GM04503 (cell line): ENCODE measurements around the gene MDGA2.
"Not testable (repeated sequence)": the region's sequence is repeated elsewhere in the genome, so short reads cannot be mapped to it uniquely, and the experiment has no call there.

ENCODE experiments used
- DNase-seq: peaks from one replicate; pipeline ENCODE4 v3.0.0-alpha.2; 2012; ENCODE audit warnings: low read depth

MDGA2 gene

DNA sequence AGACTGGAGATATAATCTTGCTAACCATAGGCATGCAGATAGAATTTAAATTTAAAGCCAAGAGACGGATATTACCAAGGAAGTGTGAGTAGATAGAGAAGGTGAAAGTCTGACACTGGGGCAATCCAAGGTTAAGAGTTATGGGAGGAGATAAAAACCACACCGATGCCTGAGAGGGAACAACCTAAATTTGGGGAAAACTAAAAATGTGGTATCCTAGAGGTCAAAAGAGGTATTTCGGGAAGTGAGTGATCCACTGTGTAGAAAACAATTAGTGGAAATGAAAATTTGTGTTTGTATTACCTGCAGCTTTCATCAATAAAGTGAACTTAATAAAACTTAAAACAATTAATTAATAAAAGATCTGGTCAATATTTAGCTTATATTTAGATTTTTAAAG, 754.9 kb downstream of the MDGA2 start:
- DNase-seq, result no peak

DNA sequence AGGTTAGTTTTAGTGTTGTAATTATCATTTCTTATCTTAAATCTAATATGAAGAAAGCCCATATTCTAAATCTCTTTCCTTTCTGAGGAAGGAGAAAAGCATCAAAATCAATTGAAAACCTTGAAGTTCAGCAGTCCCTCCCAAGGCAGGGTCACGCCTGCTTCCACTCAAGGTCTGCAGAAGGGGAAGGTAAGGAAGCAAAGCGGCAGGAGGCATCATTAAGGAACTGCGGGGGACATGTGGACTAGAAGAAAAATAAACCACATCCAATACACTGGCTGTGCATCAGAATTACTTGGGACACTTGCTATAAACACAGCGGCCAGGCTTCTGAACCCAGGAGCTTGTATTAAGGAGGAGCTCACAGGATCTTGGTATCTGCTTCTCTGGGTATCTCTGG, 759.9 kb downstream of the MDGA2 start:
- DNase-seq, result not testable (repeated sequence)

DNA sequence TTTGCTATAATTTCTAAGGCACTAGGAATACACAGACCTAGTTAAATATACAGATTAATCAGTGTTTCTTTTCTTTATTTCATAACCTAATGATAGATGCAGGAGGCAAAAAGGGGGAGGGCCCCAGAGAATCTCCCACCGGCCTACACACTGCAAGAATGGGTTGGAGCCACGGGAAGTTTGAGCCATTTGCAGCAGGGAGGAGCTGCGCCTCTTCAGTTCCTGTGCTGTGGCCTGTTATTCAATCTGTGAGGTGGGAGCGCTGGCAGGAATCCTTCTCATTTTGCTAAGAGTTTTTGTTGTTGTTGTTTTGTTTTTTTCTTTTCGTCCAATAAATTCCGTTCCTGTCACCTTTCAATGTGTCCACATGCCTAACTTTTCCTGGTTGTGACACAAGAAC, 772.6 kb downstream of the MDGA2 start:
- DNase-seq, result no peak

- DNase-seq, result no peak
These were observed 780.9 kb downstream of the MDGA2 start for GRCh38 chr14:46894476-46894875.

DNA sequence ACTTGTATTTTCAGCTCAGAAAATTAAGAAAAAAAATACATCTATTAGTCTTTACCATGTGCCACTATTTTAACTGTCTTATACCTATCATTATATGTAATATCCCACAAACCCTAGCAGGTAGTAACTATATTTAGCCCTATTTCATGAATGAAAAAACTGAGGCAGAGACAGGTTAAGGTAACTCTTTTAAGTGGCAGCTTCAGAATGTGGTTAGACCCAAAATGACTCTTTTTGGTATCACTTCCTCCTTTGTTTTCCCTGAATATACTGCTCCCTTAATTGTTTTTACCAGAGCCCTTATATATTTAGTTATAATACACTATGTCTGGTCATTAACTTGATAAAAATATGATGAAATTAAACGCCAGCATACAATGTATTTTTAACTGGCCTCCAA, 788.3 kb downstream of the MDGA2 start:
- no peak for DNase-seq

DNA sequence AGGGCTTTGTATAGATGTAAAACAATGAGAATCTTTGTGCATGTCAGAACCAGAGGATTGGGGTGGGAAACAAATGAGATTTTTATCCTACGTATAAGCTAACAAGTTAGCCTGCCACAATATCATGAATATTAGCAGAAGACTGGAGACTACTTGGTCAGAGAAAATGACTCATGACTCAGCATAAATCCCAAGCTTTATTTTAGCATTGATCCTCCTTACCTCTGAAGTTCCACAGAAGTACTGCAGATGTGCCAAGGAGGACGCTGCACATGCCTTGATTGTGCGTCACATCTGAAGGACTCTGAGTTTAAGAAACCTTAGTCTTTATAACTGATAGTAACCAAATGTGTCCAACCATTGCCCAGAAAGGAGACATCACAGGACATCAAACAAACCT, 789.8 kb downstream of the MDGA2 start:
- DNase-seq, result no peak

DNA sequence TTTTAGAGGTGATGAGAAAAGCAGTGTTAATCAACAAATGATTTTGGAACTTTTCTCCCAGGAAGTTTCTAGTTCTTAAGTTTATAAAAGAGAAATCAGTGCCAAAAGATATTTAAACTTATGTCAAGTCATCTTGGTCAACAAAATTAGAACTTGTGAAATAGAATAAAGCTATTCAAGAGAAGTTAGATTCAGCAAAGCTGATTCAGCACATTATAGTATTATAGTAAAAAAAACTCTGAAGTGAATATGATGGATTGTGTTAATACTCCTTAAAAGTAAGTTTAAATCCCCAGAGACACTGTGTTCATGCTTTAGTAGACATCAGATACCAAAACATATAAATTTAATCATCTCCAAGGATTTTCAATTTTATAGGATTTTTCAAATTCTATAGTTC, 813.7 kb downstream of the MDGA2 start:
- no peak for DNase-seq

GRCh38 chr14:46840944-46841720, 834.3 kb downstream of the MDGA2 start:
- DNase-seq, result no peak

DNA sequence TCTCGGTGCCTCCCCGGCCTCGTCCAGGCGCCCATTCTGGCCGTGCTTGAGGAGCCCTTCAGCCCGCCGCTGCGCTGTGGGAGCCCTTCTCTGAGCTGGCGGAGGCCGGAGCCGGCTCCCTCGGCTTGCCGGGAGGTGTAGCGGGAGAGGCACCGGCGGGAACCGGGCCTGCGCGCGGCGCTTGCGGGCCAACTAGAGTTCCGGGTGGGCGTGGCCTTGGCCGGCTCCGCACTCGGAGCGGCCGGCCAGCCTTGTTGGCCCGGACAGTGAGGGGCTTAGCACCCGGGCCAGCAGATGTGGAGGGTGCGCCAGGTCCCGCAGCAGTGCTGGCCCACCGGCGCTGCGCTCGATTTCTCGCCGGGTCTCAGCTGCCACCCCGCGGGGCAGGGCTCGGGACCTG, 855.1 kb downstream of the MDGA2 start:
- DNase-seq, result no peak

DNA sequence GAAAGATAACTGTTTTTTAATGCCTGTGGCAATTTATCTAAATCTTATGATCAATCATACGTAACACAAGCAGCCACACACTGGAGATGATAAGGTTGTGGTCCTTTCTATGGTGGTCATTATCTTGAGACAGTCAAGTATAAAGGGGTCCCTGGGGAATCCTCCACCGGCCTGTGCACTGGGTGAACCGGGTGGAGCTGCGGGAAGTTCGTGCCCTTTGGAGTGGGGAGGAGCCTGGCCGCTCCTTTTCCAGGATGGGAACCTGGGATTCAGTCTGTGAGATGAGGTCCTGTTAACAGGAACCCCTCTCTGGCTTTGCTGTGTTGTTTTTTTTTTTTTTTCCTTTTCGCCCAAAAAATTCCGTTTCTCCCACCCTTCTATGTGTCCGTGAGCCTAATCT, 856.3 kb downstream of the MDGA2 start:
- DNase-seq, result no peak

GRCh38 chr14:46818147-46818546, 857.3 kb downstream of the MDGA2 start:
- DNase-seq, result no peak

DNA sequence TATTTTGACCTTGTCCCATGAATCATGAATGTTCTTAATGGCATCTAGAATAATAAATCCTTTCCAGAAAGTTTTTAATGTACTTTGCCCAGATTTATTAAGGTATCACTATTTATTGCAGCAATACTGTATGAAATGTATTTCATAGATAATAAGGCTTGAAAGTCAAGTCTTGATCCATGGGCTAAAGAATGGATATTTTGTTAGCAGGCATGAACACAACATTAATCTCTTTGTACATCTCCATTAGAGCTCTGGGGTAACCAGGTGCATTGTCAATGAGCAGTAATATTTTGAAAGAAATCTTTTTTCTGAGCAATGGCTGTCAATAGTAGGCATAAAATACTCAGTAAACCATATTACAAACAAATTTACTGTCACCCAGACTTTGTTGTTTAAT, 882.3 kb downstream of the MDGA2 start:
- no peak for DNase-seq
